Measurements from ENCODE around the gene CGRRF1.

- TF ChIP-seq ZBTB33 (IDR thresholded peaks at IDR 0.05; ENCODE audit: borderline replicate concordance, low read depth) (no peak), RAD21 (IDR thresholded peaks at IDR 0.05; ENCODE audit: low read length) (no peak), RCOR1 (IDR thresholded peaks at IDR 0.05; ENCODE audit: low read length) (no peak), NFIC (IDR thresholded peaks at IDR 0.05; ENCODE audit: borderline replicate concordance) (no peak)
Observed at GRCh38 chr14:54472315-54472714, 37.4 kb upstream of the CGRRF1 start.
